Activated CD8-positive, alpha-beta T cell treated with anti-CD3 and anti-CD28 coated beads for 36 hours (primary cell): Measurements from ENCODE around the gene MXD3. TPM values are rescaled to one million over a fixed set of nuclear protein-coding genes. Genes with fewer than 3 reads are reported as not detected.
A peak's percentile ranks its signal among the peaks of the same experiment; 100 is the strongest.

Experiments used
- ATAC-seq: fragments of 200-7000 bp; cut with Tn5 transposase; one replicate; pipeline ENCODE4 v1.10.0; 2021; ENCODE audit warnings: mild to moderate bottlenecking, moderate library complexity
- CTCF ChIA-PET: fragments of 350-600 bp; sonication (Branson Sonifier 250); formaldehyde crosslinking; loops from one replicate; lab custom pipeline; 2021; ENCODE audit warnings: antibody characterized with exemption; lab: Charles Lee
- POLR2A ChIA-PET: fragments of 350-600 bp; sonication (Branson Sonifier 250); formaldehyde crosslinking; loops from one replicate; lab custom pipeline; 2021; ENCODE audit warnings: antibody characterized with exemption; lab: Charles Lee
- DNase-seq: peaks from one replicate; pipeline ENCODE4 v3.0.0-alpha.2; 2020
- H3K27ac Mint-ChIP-seq: one replicate; pipeline ENCODE4 v1.8.0; 2021; ENCODE audit warnings: mild to moderate bottlenecking, mixed read lengths
- H3K27me3 Mint-ChIP-seq: one replicate; pipeline ENCODE4 v1.8.0; 2021; ENCODE audit warnings: mixed read lengths
- H3K36me3 Mint-ChIP-seq: one replicate; pipeline ENCODE4 v1.8.0; 2021; ENCODE audit warnings: low read depth, mixed read lengths
- H3K4me1 Mint-ChIP-seq: one replicate; pipeline ENCODE4 v1.8.0; 2021; ENCODE audit warnings: low read depth, mixed read lengths
- H3K4me3 Mint-ChIP-seq: one replicate; pipeline ENCODE4 v1.8.0; 2021; ENCODE audit warnings: mild to moderate bottlenecking, moderate library complexity, mixed read lengths
- H3K9me3 Mint-ChIP-seq: one replicate; pipeline ENCODE4 v1.8.0; 2021; ENCODE audit warnings: mixed read lengths
- intact Hi-C: fragments of 100-400 bp; cut with micrococcal nuclease; formaldehyde crosslinking; loops from one replicate; pipeline ENCODE4 v1.10.0; 2022
- total RNA-seq, 2 experiments: library from RNA; stranded (reverse); gene quantifications; one replicate each; pipeline ENCODE4 v1.2.3, GENCODE V29; 2021
- TF ChIP-seq, protein P1 (sequence below): fragments of 200-600 bp; IDR thresholded peaks from one replicate; pipeline ENCODE4 v1.8.0; 2022; ENCODE audit warnings: antibody characterized with exemption, mild to moderate bottlenecking

MXD3 gene
- total RNA-seq, 2 experiments from 2014 or later = 19.3 to 25.1 TPM

DNA sequence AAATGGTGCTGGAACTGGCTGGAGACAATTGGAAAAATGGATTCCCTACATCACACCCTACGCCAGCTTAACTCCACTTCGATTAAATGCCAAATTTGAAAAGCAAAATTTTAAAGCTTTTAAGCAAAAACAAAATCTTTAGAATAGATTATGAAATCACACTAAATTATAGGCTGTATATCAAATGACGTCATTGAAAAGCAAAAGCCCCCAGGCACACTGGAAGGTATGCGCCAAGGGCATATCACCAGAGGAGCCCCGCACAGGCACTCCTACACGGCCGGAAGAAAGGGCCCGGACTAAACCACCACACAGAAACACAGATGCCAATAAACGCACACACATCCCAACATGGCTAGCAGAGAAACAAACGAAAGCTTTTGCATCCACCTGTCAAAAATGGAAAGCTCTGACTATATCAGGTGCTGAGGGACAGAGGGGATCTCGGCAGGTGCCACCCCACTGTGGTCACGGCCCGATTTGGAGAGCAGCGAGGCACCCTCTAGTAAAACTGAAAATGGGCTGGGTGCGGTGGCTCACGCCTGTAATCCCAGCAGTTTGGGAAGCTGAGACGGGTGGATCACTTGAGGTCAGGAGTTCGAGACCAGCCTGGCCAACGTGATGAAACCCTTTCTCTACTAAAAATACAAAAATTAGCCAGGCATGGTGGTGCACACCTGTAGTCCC lies 17.0 kb upstream of the MXD3 start:
- ChIA-PET POLR2A (interaction anchor here (0.6 to 1.7 kb wide), 6 partner anchors 10 to 80 kb away, joined by 3 to 5 read pairs (median 4); no protein-coding TSS in a partner anchor), CTCF (interaction anchor here (1.0 to 3.3 kb wide), 6 partner anchors 9 to 74 kb away, joined by 3 to 14 read pairs (median 4); no protein-coding TSS in a partner anchor)
- TF ChIP-seq, protein P1, sequence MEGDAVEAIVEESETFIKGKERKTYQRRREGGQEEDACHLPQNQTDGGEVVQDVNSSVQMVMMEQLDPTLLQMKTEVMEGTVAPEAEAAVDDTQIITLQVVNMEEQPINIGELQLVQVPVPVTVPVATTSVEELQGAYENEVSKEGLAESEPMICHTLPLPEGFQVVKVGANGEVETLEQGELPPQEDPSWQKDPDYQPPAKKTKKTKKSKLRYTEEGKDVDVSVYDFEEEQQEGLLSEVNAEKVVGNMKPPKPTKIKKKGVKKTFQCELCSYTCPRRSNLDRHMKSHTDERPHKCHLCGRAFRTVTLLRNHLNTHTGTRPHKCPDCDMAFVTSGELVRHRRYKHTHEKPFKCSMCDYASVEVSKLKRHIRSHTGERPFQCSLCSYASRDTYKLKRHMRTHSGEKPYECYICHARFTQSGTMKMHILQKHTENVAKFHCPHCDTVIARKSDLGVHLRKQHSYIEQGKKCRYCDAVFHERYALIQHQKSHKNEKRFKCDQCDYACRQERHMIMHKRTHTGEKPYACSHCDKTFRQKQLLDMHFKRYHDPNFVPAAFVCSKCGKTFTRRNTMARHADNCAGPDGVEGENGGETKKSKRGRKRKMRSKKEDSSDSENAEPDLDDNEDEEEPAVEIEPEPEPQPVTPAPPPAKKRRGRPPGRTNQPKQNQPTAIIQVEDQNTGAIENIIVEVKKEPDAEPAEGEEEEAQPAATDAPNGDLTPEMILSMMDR = no peak
- intact Hi-C loops = no loop called here
- no peak for DNase-seq
- no peak for ATAC-seq
- Mint-ChIP-seq H3K27me3 (no peaks in the 10 kb centered on the region), H3K4me1 (peaks cover 14% of the 10 kb centered on the region), H3K36me3 (peaks cover 13% of the 10 kb centered on the region), H3K9me3 (no peaks in the 10 kb centered on the region), H3K4me3 (no peak overlapping the region), H3K27ac (peak overlapping the region; percentile 82)

GRCh38 chr5:177327539-177328522 lies 16.1 kb upstream of the MXD3 start:
- POLR2A ChIA-PET = interaction anchor here (0.6 to 1.7 kb wide), 7 partner anchors 9 to 81 kb away, joined by 3 to 5 read pairs (median 4); no protein-coding TSS in a partner anchor
- Mint-ChIP-seq H3K4me1 (peaks cover 14% of the 10 kb centered on the region), H3K27ac (peak overlapping the region; percentile 82), H3K36me3 (peaks cover 10% of the 10 kb centered on the region), H3K4me3 (peak overlapping the region; percentile 18), H3K27me3 (no peaks in the 10 kb centered on the region), H3K9me3 (no peaks in the 10 kb centered on the region)
- CTCF ChIA-PET = interaction anchor here (0.9 to 3.3 kb wide), 9 partner anchors 8 to 127 kb away, joined by 3 to 14 read pairs (median 4); no protein-coding TSS in a partner anchor
- intact Hi-C loops = no loop called here
- TF ChIP-seq, protein P1 = no peak
- ATAC-seq (peak; percentile 87), DNase-seq (peak; percentile 49)

DNA sequence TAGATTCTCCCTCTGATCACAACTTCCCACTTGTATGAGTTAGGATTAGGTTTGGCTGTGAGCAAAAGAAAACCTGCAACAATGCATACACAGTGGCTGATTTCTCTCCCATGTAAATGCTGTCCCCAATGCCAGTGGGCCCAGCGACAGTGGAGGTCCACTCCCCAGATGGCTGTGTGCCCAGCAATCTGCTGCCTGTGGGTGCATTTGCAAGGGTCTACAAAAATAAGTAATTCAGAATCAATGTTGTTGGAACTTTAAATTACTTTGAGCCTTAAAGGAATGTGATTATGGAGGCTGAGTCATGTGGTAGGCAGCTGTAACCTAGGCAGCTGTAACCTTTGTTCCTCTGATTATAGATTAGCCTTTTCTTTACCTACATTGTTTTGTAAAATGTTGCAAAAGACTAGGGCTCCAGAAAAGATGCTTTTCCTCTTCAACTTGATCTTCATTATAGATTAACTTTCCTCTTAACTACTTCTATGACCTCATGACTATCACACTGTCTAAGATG lies 14.2 kb upstream of the MXD3 start:
- Mint-ChIP-seq H3K9me3 (no peaks in the 10 kb centered on the region), H3K27me3 (no peaks in the 10 kb centered on the region), H3K27ac (no peak overlapping the region), H3K4me3 (no peak overlapping the region), H3K4me1 (peaks cover 14% of the 10 kb centered on the region), H3K36me3 (peaks cover 12% of the 10 kb centered on the region)
- intact Hi-C loops = no loop called here
- TF ChIP-seq, protein P1 = no peak
- DNase-seq (no peak), ATAC-seq (no peak)
- POLR2A ChIA-PET = interaction anchor here (0.9 kb wide), 1 partner anchor 12 kb away, joined by 3 read pairs; no protein-coding TSS in a partner anchor
- CTCF ChIA-PET = interaction anchor here (1.2 to 3.3 kb wide), 2 partner anchors 8 to 13 kb away, joined by 4 to 14 read pairs; no protein-coding TSS in a partner anchor

DNA sequence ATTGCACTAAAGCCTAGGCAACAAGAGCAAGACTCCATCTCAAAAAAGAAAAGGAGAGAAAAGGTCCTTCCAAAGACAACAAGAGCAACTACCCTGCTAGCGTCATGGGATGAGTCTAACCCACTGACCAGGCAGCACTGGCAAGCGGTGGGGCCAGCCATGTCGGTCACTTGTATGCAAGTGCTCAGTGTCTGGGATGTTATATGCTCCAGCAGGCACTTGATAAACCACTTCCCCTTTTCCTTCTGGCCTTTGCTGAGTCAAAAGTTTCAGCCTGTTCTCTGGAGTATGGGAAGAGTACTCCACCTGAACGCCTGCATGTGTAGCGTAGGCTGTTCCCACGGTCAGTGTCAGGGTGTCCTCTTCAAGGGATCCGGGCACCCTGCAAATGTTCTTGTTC lies 9.2 kb upstream of the MXD3 start:
- ATAC-seq = no peak
- H3K27ac Mint-ChIP-seq = no peak overlapping the region
- CTCF ChIA-PET = interaction anchor here (1.3 to 5.0 kb wide), 4 partner anchors 12 to 82 kb away, joined by 4 to 31 read pairs (median 20); partner anchors contain the start of gene PFN3
- TF ChIP-seq, protein P1 = no peak
- POLR2A ChIA-PET = interaction anchor here (1.5 kb wide), 1 partner anchor 11 kb away, joined by 5 read pairs; no protein-coding TSS in a partner anchor
- DNase-seq = no peak
- intact Hi-C loops = no loop called here
- H3K27me3 Mint-ChIP-seq = no peaks in the 10 kb centered on the region
- peaks cover 6% of the 10 kb centered on the region for H3K9me3 Mint-ChIP-seq
- H3K4me3 Mint-ChIP-seq = no peak overlapping the region
- H3K4me1 Mint-ChIP-seq = peaks cover 19% of the 10 kb centered on the region
- H3K36me3 Mint-ChIP-seq = peaks cover 17% of the 10 kb centered on the region
